HEK293 (cell line): ENCODE measurements around the gene FMNL3.
"Not testable (repeated sequence)": the region's sequence is repeated elsewhere in the genome, so short reads cannot be mapped to it uniquely, and the experiment has no call there.

Source experiments
- CTCF ChIA-PET: fragments of 350-600 bp; formaldehyde crosslinking; extraction: SDS; loops from one replicate; lab custom pipeline; 2021; ENCODE audit warnings: antibody characterized with exemption; lab: Yijun Ruan, JAX
- POLR2A ChIA-PET: fragments of 300-600 bp; formaldehyde crosslinking; extraction: SDS; loops from one replicate; lab custom pipeline; 2020; ENCODE audit warnings: antibody characterized with exemption, inconsistent platforms; lab: Yijun Ruan, JAX
- H3K27ac ChIP-seq: fragments of 200-500 bp; sonication (Bioruptor generic); 2 replicates; pipeline ENCODE4 v1.5.1; 2014; ENCODE audit warnings: low read depth, low read length, control low read depth, inconsistent platforms; ENCODE audit errors: extremely low read depth
- H3K36me3 ChIP-seq, 2 experiments: fragments of 200-500 bp in 1 of 2; sonication (Bioruptor generic) in 1 of 2; 1 replicate in 1 of 2; 2 replicates in 1 of 2; pipeline ENCODE4 v1.5.1; 2014 to 2017; ENCODE audit warnings: inconsistent platforms in 2 of 2, low read length in 2 of 2; ENCODE audit not compliant: control insufficient read depth in 2 of 2, insufficient read depth in 1 of 2
- H3K4me1 ChIP-seq: fragments of 200-500 bp; sonication (Bioruptor generic); 2 replicates; pipeline ENCODE4 v1.5.1; 2014; ENCODE audit warnings: mild to moderate bottlenecking, low read length, inconsistent platforms; ENCODE audit not compliant: control insufficient read depth, insufficient read depth
- H3K4me3 ChIP-seq: 2 replicates; pipeline ENCODE4 v1.5.1; 2011; ENCODE audit warnings: low read depth, mild to moderate bottlenecking, control low read depth, low read length, moderate library complexity
- H3K9me3 ChIP-seq: fragments of 200-500 bp; sonication (Bioruptor generic); 2 replicates; pipeline ENCODE4 v1.5.1; 2014; ENCODE audit warnings: low read depth, low read length, inconsistent platforms; ENCODE audit not compliant: control insufficient read depth, insufficient read depth
- ATF2 ChIP-seq: fragments of 450-650 bp; formaldehyde crosslinking; IDR thresholded peaks from 2 replicates; pipeline ENCODE4 v1.5.1; 2016; ENCODE audit warnings: missing biosample characterization, missing genetic modification characterization, low read depth
- BCL11B ChIP-seq: fragments of 450-650 bp; formaldehyde crosslinking; IDR thresholded peaks from 2 replicates; pipeline ENCODE4 v1.5.1; 2016; ENCODE audit warnings: low read depth, missing biosample characterization, missing genetic modification characterization
- EGR2 ChIP-seq: fragments of 450-650 bp; formaldehyde crosslinking; IDR thresholded peaks from 2 replicates; pipeline ENCODE4 v1.5.1; 2016; ENCODE audit warnings: low read depth, missing biosample characterization, missing genetic modification characterization
- KLF9 ChIP-seq: fragments of 450-650 bp; formaldehyde crosslinking; IDR thresholded peaks from 2 replicates; pipeline ENCODE4 v1.5.1; 2016; ENCODE audit warnings: missing biosample characterization, missing genetic modification characterization, low read depth
- MYNN ChIP-seq: fragments of 450-650 bp; formaldehyde crosslinking; IDR thresholded peaks from 2 replicates; pipeline ENCODE4 v1.5.1; 2016; ENCODE audit warnings: missing biosample characterization, missing genetic modification characterization, borderline replicate concordance
- WT1 ChIP-seq: fragments of 450-650 bp; formaldehyde crosslinking; IDR thresholded peaks from 2 replicates; pipeline ENCODE4 v1.5.1; 2016; ENCODE audit warnings: missing biosample characterization, missing genetic modification characterization
- ZBTB10 ChIP-seq: fragments of 450-650 bp; formaldehyde crosslinking; IDR thresholded peaks from 2 replicates; pipeline ENCODE4 v1.5.1; 2016; ENCODE audit warnings: missing biosample characterization, missing genetic modification characterization
- ZBTB6 ChIP-seq: fragments of 450-650 bp; formaldehyde crosslinking; IDR thresholded peaks from 2 replicates; pipeline ENCODE4 v1.5.1; 2017; ENCODE audit warnings: missing biosample characterization, missing genetic modification characterization
- ZFP69B ChIP-seq: fragments of 450-650 bp; formaldehyde crosslinking; IDR thresholded peaks from 2 replicates; pipeline ENCODE4 v1.5.1; 2016; ENCODE audit warnings: missing biosample characterization, missing genetic modification characterization
- ZNF146 ChIP-seq: fragments of 450-650 bp; formaldehyde crosslinking; IDR thresholded peaks from 2 replicates; pipeline ENCODE4 v1.5.1; 2016; ENCODE audit warnings: missing biosample characterization, missing genetic modification characterization
- ZNF16 ChIP-seq: fragments of 450-650 bp; formaldehyde crosslinking; IDR thresholded peaks from 2 replicates; pipeline ENCODE4 v1.5.1; 2016; ENCODE audit warnings: low read depth, missing biosample characterization, missing genetic modification characterization
- ZNF248 ChIP-seq: fragments of 450-650 bp; formaldehyde crosslinking; IDR thresholded peaks from 2 replicates; pipeline ENCODE4 v1.5.1; 2017; ENCODE audit warnings: missing biosample characterization, missing genetic modification characterization
- ZNF37A ChIP-seq: fragments of 450-650 bp; IDR thresholded peaks from 2 replicates; pipeline ENCODE4 v1.5.1; 2018; ENCODE audit warnings: missing biosample characterization, missing genetic modification characterization
- ZNF488 ChIP-seq: fragments of 450-650 bp; formaldehyde crosslinking; IDR thresholded peaks from 2 replicates; pipeline ENCODE4 v1.5.1; 2016; ENCODE audit warnings: missing biosample characterization, missing genetic modification characterization
- ZNF768 ChIP-seq: fragments of 450-650 bp; formaldehyde crosslinking; IDR thresholded peaks from 2 replicates; pipeline ENCODE4 v1.5.1; 2018; ENCODE audit warnings: missing biosample characterization, mild to moderate bottlenecking, missing genetic modification characterization
- ZNF843 ChIP-seq: fragments of 450-650 bp; formaldehyde crosslinking; IDR thresholded peaks from 2 replicates; pipeline ENCODE4 v1.5.1; 2016; ENCODE audit warnings: missing biosample characterization, missing genetic modification characterization

Gene FMNL3

DNA sequence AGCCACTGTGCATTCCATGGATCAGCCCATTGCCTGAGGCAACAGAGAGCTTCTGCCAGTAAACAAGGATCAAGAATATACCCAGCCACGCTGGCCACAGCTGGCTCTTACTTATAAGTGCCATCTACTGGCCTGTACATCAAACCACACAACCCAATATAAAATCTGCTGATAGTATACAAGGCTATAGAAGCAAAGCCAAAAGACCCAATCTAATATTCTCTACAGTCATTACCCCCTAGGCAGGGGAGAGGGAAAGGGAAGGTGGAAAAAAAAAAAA lies 97.4 kb downstream of the FMNL3 start:
- Histone ChIP-seq H3K27ac (no peak overlapping the region), H3K4me1 (peaks cover 2% of the 10 kb centered on the region; the same call in 1 of the 2 replicates), H3K9me3 (no peaks in the 10 kb centered on the region), H3K36me3 (no peaks in the 10 kb centered on the region), H3K4me3 (no peak overlapping the region)
- CTCF ChIA-PET, result no interaction called here
- TF ChIP-seq ZBTB10 (no peak), EGR2 (no peak), ZNF16 (tag by site-specific recombination) (no peak), ZNF843 (tag by site-specific recombination) (no peak), ZNF146 (no peak), WT1 (no peak), ZBTB6 (no peak), KLF9 (tag by site-specific recombination) (no peak), BCL11B (tag by site-specific recombination) (no peak), ZFP69B (tag by site-specific recombination) (no peak), ZNF37A (tag by site-specific recombination) (no peak)
- POLR2A ChIA-PET, result interaction anchor here (0.7 kb wide), 1 partner anchor 13 kb away, joined by 3 read pairs; the partner anchor contains the start of gene PRPF40B

- ChIA-PET POLR2A (interaction anchor here (0.7 kb wide), 1 partner anchor 14 kb away, joined by 3 read pairs; the partner anchor contains the start of gene PRPF40B), CTCF (interaction anchor here (0.8 kb wide), 1 partner anchor 55 kb away, joined by 3 read pairs; no protein-coding TSS in a partner anchor)
- Histone ChIP-seq H3K9me3 (no peaks in the 10 kb centered on the region), H3K4me3 (no peak overlapping the region), H3K36me3 (no peaks in the 10 kb centered on the region), H3K27ac (no peak overlapping the region), H3K4me1 (peaks cover 2% of the 10 kb centered on the region; the same call in 1 of the 2 replicates)
- TF ChIP-seq ZNF248 (no peak), MYNN (tag by site-specific recombination) (no peak), ZNF488 (no peak), ZNF768 (tag by site-specific recombination) (no peak)
These were observed 97.9 kb downstream of the FMNL3 start for GRCh38 chr12:49609059-49609874.

DNA sequence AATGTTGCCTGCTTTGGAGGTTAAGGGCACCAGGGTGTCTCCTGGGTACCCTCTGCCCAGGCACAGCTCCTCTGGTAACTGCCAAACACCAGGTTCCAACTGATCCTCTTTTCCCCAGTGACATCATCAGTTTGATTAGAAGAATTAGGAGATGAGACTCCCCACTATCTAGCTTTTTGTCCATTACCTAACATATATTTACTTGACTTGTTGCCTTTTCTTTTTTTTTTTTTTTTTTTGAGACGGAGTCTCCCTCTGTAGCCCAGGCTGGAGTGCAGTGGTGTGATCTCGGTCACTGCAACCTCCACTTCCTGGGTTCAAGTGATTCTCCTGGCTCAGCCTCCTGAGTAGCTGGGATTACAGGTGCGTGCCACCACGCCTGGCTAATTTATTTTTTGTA lies 101.7 kb downstream of the FMNL3 start, which contains the start of gene FAM186B:
Gene FAM186B (minus strand): TSS at position 101 of the 400 bp plus-strand sequence. CDS start 162 bp downstream, outside the sequence.
- not testable (repeated sequence) for H3K4me1 ChIP-seq
- POLR2A ChIA-PET, result interaction anchor here (0.6 to 0.7 kb wide), 2 partner anchors 9 to 324 kb away, joined by 3 read pairs; no protein-coding TSS in a partner anchor

More for the DNA sequence above, 101.7 kb downstream of the FMNL3 start, which contains the start of gene FAM186B:
- 0 out of 2 replicates have a peak, but pooled peaks have one; percentile 35 for TF ChIP-seq ATF2 (tag by site-specific recombination)
- not testable (repeated sequence) for H3K9me3 ChIP-seq, H3K4me3 ChIP-seq, H3K27ac ChIP-seq, H3K36me3 ChIP-seq
- CTCF ChIA-PET, result interaction anchor here (0.8 to 2.2 kb wide), 4 partner anchors 13 to 317 kb away, joined by 3 to 10 read pairs (median 4); no protein-coding TSS in a partner anchor
